SU-DHL-6 (cell line): ENCODE data around the gene SORBS2.

Experiments
- EZH2phosphoT487 ChIP-seq: fragments of 200-600 bp; sonication (generic), shearing (Covaris generic); conservative IDR thresholded peaks from 2 replicates; pipeline ENCODE4 v1.6.1; 2018; ENCODE audit warnings: mild to moderate bottlenecking, antibody characterized with exemption, low read length, moderate library complexity, mixed read lengths
- TF ChIP-seq, protein P1 (sequence below): fragments of 200-600 bp; sonication (generic); IDR thresholded peaks from one replicate; pipeline ENCODE4 v1.5.1; 2017; ENCODE audit warnings: antibody characterized with exemption, mild to moderate bottlenecking, low read length, moderate library complexity; ENCODE audit not compliant: insufficient read depth, poor library complexity, severe bottlenecking

DNA sequence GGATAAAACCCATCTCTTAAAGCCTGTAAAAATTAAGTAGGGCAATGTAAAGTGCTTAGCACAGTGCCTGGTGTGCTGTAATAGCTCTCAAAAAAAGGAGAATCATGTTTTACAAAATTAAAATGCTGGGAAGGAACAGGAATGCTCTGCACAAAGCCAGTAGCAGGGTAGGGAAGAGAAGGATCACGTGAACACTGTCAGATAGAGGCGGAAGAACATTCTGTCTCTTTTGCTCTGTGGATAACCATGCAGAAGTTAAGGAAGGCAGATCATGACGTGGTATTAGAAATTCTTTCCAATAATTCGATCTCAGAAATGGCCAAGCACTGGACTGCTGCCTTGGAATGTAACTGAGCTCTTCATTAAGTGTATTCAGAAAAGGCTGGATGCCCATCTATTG lies 140.5 kb downstream of the SORBS2 start:
- TF ChIP-seq, protein P1, sequence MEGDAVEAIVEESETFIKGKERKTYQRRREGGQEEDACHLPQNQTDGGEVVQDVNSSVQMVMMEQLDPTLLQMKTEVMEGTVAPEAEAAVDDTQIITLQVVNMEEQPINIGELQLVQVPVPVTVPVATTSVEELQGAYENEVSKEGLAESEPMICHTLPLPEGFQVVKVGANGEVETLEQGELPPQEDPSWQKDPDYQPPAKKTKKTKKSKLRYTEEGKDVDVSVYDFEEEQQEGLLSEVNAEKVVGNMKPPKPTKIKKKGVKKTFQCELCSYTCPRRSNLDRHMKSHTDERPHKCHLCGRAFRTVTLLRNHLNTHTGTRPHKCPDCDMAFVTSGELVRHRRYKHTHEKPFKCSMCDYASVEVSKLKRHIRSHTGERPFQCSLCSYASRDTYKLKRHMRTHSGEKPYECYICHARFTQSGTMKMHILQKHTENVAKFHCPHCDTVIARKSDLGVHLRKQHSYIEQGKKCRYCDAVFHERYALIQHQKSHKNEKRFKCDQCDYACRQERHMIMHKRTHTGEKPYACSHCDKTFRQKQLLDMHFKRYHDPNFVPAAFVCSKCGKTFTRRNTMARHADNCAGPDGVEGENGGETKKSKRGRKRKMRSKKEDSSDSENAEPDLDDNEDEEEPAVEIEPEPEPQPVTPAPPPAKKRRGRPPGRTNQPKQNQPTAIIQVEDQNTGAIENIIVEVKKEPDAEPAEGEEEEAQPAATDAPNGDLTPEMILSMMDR = no peak
- no peak for TF ChIP-seq EZH2phosphoT487
